Measurements from ENCODE around the gene CHCHD1. TPM values are rescaled to one million over a fixed set of nuclear protein-coding genes. Genes with fewer than 3 reads are reported as not detected.
"Not testable (repeated sequence)": the region's sequence is repeated elsewhere in the genome, so short reads cannot be mapped to it uniquely, and the experiment has no call there.

CHCHD1 gene
- 16.8 and 22.5 TPM in 2 replicates for total RNA-seq

DNA sequence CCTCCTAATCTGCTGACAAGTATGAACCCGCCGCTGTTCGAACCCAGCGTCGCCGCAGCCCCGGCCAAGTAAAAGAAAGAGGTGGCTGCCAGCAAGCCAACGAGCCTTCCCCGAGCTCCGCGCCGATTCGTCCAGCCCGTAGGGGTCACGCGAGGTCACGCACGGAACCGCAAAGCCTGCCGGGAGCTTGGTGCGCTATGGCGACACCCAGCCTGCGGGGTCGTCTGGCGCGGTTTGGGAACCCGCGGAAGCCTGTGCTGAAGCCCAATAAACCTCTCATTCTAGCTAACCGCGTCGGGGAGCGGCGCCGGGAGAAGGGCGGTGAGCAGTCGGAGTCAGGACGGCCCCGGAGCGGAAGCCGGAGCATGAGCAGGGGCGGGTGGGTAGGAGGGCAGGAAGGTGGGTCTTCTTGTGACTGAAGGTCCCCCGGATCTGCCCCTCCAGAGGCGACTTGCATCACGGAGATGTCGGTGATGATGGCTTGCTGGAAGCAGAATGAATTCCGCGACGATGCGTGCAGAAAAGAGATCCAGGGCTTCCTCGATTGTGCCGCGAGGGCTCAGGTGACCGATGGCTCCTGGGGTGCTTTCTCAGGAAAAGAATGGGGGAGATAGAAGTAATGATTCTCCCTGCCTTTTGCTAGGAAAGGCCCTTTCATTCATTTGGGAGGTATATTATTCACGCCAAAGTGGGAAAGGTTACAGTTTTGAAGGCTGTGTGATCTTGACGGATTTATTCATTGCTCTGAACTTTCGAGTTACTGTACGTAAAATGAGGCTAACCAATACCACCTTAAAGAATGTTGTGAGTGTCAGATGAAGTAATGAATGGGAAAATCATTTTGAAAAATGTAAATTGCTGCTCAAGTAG lies at the start of gene CHCHD1:
Gene CHCHD1, plus strand, starts transcription at position 170 of the 870 bp plus-strand sequence. Its CDS starts 28 bp downstream, at position 198.
- peak; percentile 92 for DNase-seq (ENCODE audit: low read depth)
- TF ChIP-seq, protein P1, sequence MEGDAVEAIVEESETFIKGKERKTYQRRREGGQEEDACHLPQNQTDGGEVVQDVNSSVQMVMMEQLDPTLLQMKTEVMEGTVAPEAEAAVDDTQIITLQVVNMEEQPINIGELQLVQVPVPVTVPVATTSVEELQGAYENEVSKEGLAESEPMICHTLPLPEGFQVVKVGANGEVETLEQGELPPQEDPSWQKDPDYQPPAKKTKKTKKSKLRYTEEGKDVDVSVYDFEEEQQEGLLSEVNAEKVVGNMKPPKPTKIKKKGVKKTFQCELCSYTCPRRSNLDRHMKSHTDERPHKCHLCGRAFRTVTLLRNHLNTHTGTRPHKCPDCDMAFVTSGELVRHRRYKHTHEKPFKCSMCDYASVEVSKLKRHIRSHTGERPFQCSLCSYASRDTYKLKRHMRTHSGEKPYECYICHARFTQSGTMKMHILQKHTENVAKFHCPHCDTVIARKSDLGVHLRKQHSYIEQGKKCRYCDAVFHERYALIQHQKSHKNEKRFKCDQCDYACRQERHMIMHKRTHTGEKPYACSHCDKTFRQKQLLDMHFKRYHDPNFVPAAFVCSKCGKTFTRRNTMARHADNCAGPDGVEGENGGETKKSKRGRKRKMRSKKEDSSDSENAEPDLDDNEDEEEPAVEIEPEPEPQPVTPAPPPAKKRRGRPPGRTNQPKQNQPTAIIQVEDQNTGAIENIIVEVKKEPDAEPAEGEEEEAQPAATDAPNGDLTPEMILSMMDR (IDR thresholded peaks at IDR 0.05; ENCODE audit: insufficient read depth, low read depth, low read length): no peak
- H3K4me3 ChIP-seq (ENCODE audit: low read depth, low read length): peak within 1 kb of the TSS; percentile 80

DNA sequence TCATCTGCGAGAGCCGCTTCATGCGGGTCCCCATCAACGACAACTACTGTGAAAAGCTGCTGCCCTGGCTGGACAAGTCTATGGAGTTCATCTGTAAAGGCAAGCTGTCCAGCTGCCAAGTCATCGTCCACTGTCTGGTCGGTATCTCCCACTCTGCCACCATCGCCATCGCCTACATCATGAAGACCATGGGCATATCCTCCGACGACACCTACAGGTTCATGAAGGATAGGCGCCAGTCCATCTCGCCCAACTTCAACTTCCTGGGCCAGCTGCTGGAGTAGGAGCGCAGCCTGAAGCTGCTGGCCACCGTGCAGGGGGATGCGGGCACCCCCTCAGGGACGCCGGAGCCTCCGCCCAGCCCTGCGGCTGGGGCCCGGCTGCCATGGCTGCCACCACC lies 49.4 kb upstream of the CHCHD1 start:
- TF ChIP-seq, protein P1 (IDR thresholded peaks at IDR 0.05; ENCODE audit: insufficient read depth, low read depth, low read length): no peak
- H3K4me3 ChIP-seq (ENCODE audit: low read depth, low read length): no peak overlapping the region
- DNase-seq (ENCODE audit: low read depth): no peak

DNA sequence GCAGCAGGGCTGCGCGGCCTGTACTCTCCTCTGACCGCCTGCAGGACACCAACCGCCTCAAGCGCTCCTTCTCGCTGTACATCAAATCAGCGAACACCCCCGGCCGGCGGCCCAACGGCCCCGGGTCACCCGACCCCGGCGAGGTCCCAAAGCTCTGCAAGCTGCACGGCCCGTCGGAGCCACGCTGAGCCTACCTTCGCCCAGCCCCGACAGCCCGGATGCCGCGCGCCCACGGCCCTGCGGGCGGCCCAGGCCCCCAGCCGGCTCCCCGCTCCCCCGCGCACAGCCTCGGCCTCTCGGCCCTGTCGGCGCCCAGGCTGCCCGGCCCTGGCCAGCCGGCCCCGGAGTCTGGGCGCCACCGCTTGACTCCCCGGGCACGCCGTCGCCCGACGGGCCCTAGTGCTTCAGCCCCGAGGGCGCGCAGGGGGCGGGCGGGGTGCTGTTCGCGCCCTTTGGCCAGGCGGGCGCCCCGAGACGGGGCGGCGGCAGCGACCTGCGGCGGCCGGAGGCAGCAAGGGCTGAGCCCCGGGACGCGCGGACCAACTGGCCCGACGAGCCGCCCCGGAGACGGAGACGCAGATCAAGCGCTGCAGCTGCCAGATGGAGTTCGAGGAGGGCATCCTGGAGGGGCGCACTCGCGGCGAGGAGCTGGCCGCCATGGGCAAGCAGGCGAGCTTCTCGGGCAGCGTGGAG lies 48.8 kb upstream of the CHCHD1 start:
- TF ChIP-seq, protein P1 (IDR thresholded peaks at IDR 0.05; ENCODE audit: insufficient read depth, low read depth, low read length): no peak
- no peak for DNase-seq (ENCODE audit: low read depth)
- no peak overlapping the region for H3K4me3 ChIP-seq (ENCODE audit: low read depth, low read length)

DNA sequence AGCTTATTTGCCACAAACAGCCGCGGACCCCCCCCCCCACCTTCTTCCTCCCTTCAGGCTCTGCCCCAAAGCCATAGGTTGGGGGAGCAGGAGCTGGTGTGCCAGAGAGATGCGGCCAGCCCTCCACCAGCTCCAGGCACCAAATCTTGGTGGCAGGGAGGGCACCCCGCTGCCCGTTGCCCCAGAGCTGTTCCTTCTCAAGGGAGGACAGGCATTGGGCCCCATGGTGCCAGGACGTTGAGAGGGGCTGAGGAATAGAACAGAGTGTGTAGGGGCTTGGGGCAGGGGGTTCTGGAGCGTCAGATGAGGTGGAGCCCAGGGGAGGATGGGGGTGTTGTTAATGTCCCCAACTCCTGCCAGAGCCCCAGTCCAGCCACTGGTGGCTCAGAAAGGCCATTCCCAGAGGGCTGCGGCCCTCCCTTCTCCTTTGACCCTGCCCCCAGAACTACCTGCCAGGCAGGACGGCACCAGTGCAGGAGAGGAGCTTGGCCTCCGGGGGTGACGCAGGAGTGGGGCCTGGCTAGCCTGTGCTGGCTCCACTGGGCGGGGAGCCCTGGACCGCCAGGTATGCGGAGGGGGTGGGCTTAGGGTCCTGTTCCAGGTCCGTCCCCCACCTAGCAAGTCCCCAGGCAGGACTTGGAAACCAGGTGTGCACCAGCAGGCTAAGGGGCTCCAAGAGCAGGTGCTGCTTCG lies 47.7 kb upstream of the CHCHD1 start:
- DNase-seq (ENCODE audit: low read depth): no peak
- TF ChIP-seq, protein P1 (IDR thresholded peaks at IDR 0.05; ENCODE audit: insufficient read depth, low read depth, low read length): no peak
- H3K4me3 ChIP-seq (ENCODE audit: low read depth, low read length): no peak overlapping the region

DNA sequence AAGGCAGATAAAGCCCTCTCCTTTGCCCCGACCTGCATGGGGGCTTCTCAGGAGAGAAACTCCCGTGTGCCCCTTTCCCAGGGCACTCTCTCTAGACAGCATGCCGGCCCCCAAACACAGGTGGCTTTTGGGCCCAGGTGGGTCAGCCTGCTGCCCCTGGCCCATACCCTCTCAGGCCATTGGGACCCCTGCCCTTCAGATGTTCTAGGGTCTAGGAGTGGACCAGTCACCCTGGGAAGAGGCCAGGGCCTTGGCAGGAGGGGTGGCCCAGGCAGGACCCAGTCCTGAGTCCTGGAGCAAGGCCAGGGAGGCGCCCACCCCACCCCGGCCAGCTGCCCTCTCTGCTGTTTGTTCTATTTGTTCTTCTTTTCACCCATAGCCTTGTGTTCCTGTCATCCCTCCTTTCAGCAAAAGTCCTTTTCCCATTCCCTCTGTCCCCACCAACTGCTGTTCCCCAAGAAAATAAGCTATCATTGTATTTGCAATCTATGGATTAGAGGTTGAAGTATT lies 47.0 kb upstream of the CHCHD1 start:
- TF ChIP-seq, protein P1 (IDR thresholded peaks at IDR 0.05; ENCODE audit: insufficient read depth, low read depth, low read length): no peak
- no peak overlapping the region for H3K4me3 ChIP-seq (ENCODE audit: low read depth, low read length)
- no peak for DNase-seq (ENCODE audit: low read depth)

DNA sequence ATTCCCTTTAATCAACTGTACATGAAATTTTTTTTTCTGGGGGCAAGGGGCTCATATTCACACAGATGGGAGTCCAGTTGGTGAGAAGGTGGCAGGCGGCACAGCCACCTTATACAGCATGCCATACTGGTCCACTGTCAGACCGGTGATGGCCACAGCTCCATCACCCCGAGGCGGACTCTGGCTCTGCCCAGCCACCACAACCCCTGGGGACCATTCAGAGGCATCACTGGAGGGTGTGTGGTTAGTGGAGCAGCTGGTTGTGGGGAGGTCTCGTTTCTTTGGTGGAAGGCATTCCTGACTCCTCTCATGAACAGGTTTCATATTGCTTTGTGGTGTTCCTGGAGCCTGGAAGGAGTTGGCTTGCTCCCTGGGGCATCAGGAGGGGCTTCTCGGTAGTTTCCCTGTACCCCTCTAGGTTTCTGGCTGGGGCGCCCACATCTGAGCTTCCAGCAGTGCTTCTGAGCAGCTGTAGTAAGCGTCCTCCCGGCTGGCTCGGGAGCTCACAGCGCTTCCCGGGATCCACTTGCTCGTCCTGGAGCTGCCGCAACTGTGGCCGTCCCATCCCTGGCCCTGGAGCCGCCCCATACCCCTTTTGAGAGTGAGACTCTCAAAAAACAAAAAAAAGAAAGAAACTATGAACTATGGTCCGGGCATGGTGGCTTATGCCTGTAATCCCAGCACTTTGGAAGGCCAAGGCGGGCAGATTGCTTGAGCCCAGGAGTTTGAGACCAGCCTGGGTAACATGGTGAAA lies 41.2 kb upstream of the CHCHD1 start:
- not testable (repeated sequence) for DNase-seq (ENCODE audit: low read depth)

More for the DNA sequence above, 41.2 kb upstream of the CHCHD1 start:
- H3K4me3 ChIP-seq (ENCODE audit: low read depth, low read length): not testable (repeated sequence)
